MG63 (cell line): Measurements from ENCODE around the gene SMIM20. TPM values are rescaled to one million over a fixed set of nuclear protein-coding genes. Genes with fewer than 3 reads are reported as not detected.
A peak's percentile ranks its signal among the peaks of the same experiment; 100 is the strongest.

Experiments
- DNase-seq: peaks from one replicate; pipeline ENCODE4 v3.0.0-alpha.2; 2020
- H3K27me3 ChIP-seq: fragments of 250-450 bp; sonication (Bioruptor Pico); 2 replicates; pipeline ENCODE4 v1.5.1; 2020; ENCODE audit warnings: mild to moderate bottlenecking, moderate library complexity
- H3K36me3 ChIP-seq: fragments of 250-450 bp; sonication (Bioruptor Pico); 2 replicates; pipeline ENCODE4 v1.5.1; 2020; ENCODE audit warnings: mild to moderate bottlenecking, moderate library complexity
- H3K4me3 ChIP-seq: fragments of 250-450 bp; sonication (Bioruptor Pico); 2 replicates; pipeline ENCODE4 v1.5.1; 2020; ENCODE audit warnings: mild to moderate bottlenecking, moderate library complexity
- H3K9me3 ChIP-seq: fragments of 250-450 bp; sonication (Bioruptor Pico); 2 replicates; pipeline ENCODE4 v1.5.1; 2020; ENCODE audit warnings: mild to moderate bottlenecking, moderate library complexity
- total RNA-seq: library from RNA; depleted of rRNA; stranded (reverse); fragments of >200 nt; shearing (Covaris generic); gene quantifications from 2 replicates; pipeline ENCODE4 v1.2.3, GENCODE V29; 2014; ENCODE audit warnings: low replicate concordance

Gene SMIM20
- total RNA-seq, 1 experiment from 2014 or later, result 35.9 TPM

- Histone ChIP-seq H3K36me3 (no peaks in the 10 kb centered on the region), H3K9me3 (no peaks in the 10 kb centered on the region; the same call in 1 of the 2 replicates), H3K4me3 (peak overlapping the region; percentile 61), H3K27me3 (no peaks in the 10 kb centered on the region)
- DNase-seq, result no peak
These were observed 767 bp upstream of the SMIM20 start for GRCh38 chr4:25913056-25913850.

- Histone ChIP-seq H3K36me3 (no peaks in the 10 kb centered on the region), H3K9me3 (no peaks in the 10 kb centered on the region), H3K4me3 (peak overlapping the region; percentile 61), H3K27me3 (no peaks in the 10 kb centered on the region)
- no peak for DNase-seq
These were observed 791 bp downstream of the SMIM20 start for GRCh38 chr4:25914670-25915352.

GRCh38 chr4:25915353-25915705 is 1.3 kb downstream of the SMIM20 start:
- no peaks in the 10 kb centered on the region for H3K27me3 ChIP-seq
- H3K4me3 ChIP-seq, result peak overlapping the region; percentile 61
- no peaks in the 10 kb centered on the region for H3K9me3 ChIP-seq
- no peak for DNase-seq
- H3K36me3 ChIP-seq, result no peaks in the 10 kb centered on the region

GRCh38 chr4:25916870-25917269 is 2.9 kb downstream of the SMIM20 start:
- no peaks in the 10 kb centered on the region for H3K36me3 ChIP-seq
- H3K4me3 ChIP-seq, result no peak overlapping the region
- no peaks in the 10 kb centered on the region for H3K9me3 ChIP-seq
- H3K27me3 ChIP-seq, result no peaks in the 10 kb centered on the region
- no peak for DNase-seq

- no peaks in the 10 kb centered on the region for H3K9me3 ChIP-seq
These were observed 5.7 kb downstream of the SMIM20 start for GRCh38 chr4:25919676-25920075.

GRCh38 chr4:25921922-25922321 is 7.9 kb downstream of the SMIM20 start:
- Histone ChIP-seq H3K27me3 (no peaks in the 10 kb centered on the region), H3K36me3 (no peaks in the 10 kb centered on the region), H3K9me3 (no peaks in the 10 kb centered on the region), H3K4me3 (no peak overlapping the region)
- DNase-seq, result no peak

More at GRCh38 chr4:25919676-25920075, 5.7 kb downstream of the SMIM20 start:
- H3K4me3 ChIP-seq, result no peak overlapping the region
- H3K36me3 ChIP-seq, result no peaks in the 10 kb centered on the region
- no peak for DNase-seq
- no peaks in the 10 kb centered on the region for H3K27me3 ChIP-seq

GRCh38 chr4:25922812-25923369 is 8.9 kb downstream of the SMIM20 start:
- Histone ChIP-seq H3K36me3 (no peaks in the 10 kb centered on the region), H3K9me3 (no peaks in the 10 kb centered on the region), H3K27me3 (no peaks in the 10 kb centered on the region), H3K4me3 (no peak overlapping the region)
- DNase-seq, result no peak

GRCh38 chr4:25923745-25924144 is 9.7 kb downstream of the SMIM20 start:
- Histone ChIP-seq H3K9me3 (no peaks in the 10 kb centered on the region), H3K27me3 (no peaks in the 10 kb centered on the region), H3K36me3 (no peaks in the 10 kb centered on the region), H3K4me3 (no peak overlapping the region)
- DNase-seq, result no peak

GRCh38 chr4:25925486-25926201 is 11.6 kb downstream of the SMIM20 start:
- H3K27me3 ChIP-seq, result no peaks in the 10 kb centered on the region
- H3K9me3 ChIP-seq, result no peaks in the 10 kb centered on the region
- H3K4me3 ChIP-seq, result no peak overlapping the region
- DNase-seq, result peak; percentile 24
- peaks cover 5% of the 10 kb centered on the region; the same call in 1 of the 2 replicates for H3K36me3 ChIP-seq

- Histone ChIP-seq H3K9me3 (no peaks in the 10 kb centered on the region), H3K27me3 (no peaks in the 10 kb centered on the region), H3K36me3 (peaks cover 5% of the 10 kb centered on the region; the same call in 1 of the 2 replicates), H3K4me3 (no peak overlapping the region)
- DNase-seq, result no peak
These were observed 12.4 kb downstream of the SMIM20 start for GRCh38 chr4:25926462-25926861.

GRCh38 chr4:25927361-25928195 is 13.6 kb downstream of the SMIM20 start:
- no peak for DNase-seq
- H3K36me3 ChIP-seq, result peaks cover 5% of the 10 kb centered on the region; the same call in 1 of the 2 replicates
- H3K27me3 ChIP-seq, result no peaks in the 10 kb centered on the region
- no peak overlapping the region for H3K4me3 ChIP-seq
- no peaks in the 10 kb centered on the region for H3K9me3 ChIP-seq

GRCh38 chr4:25928379-25929297 is 14.6 kb downstream of the SMIM20 start:
- no peaks in the 10 kb centered on the region for H3K27me3 ChIP-seq
- no peak overlapping the region for H3K4me3 ChIP-seq
- no peak for DNase-seq
- H3K36me3 ChIP-seq, result peaks cover 5% of the 10 kb centered on the region; the same call in 1 of the 2 replicates
- no peaks in the 10 kb centered on the region for H3K9me3 ChIP-seq

GRCh38 chr4:25929298-25929686 is 15.3 kb downstream of the SMIM20 start:
- Histone ChIP-seq H3K9me3 (no peaks in the 10 kb centered on the region), H3K4me3 (no peak overlapping the region), H3K27me3 (no peaks in the 10 kb centered on the region), H3K36me3 (peaks cover 5% of the 10 kb centered on the region; the same call in 1 of the 2 replicates)
- no peak for DNase-seq

- Histone ChIP-seq H3K4me3 (no peak overlapping the region), H3K9me3 (no peaks in the 10 kb centered on the region), H3K27me3 (no peaks in the 10 kb centered on the region), H3K36me3 (peaks cover 5% of the 10 kb centered on the region; the same call in 1 of the 2 replicates)
- DNase-seq, result no peak
These were observed 16.8 kb downstream of the SMIM20 start for GRCh38 chr4:25930731-25931354.

GRCh38 chr4:25936696-25937095 is 22.7 kb downstream of the SMIM20 start:
- Histone ChIP-seq H3K9me3 (no peaks in the 10 kb centered on the region), H3K27me3 (no peaks in the 10 kb centered on the region), H3K36me3 (no peaks in the 10 kb centered on the region), H3K4me3 (no peak overlapping the region)
- no peak for DNase-seq
